IMR-90 (cell line): Measurements from ENCODE around the gene CD69. TPM values are rescaled to one million over a fixed set of nuclear protein-coding genes. Genes with fewer than 3 reads are reported as not detected.

Experiments
- ATAC-seq: fragments of 200-7000 bp; cut with Tn5 transposase; 2 replicates; pipeline ENCODE4 v1.9.1; 2020; ENCODE audit warnings: low read depth, mild to moderate bottlenecking, moderate library complexity
- BruUV-seq: library from RNA; stranded (reverse); fragments of 400-500 nt; replicated peaks from 2 replicates; lab custom pipeline; 2021; lab: Mats Ljungman, UMichigan
- CTCF ChIA-PET: fragments of 300-600 bp; formaldehyde crosslinking; extraction: SDS; loops from one replicate; lab custom pipeline; 2021; ENCODE audit warnings: antibody characterized with exemption; lab: Yijun Ruan, JAX
- POLR2A ChIA-PET: fragments of 300-600 bp; sonication (Branson Sonifier 250); formaldehyde crosslinking; loops from one replicate; lab custom pipeline; 2022; ENCODE audit warnings: antibody characterized with exemption; ENCODE audit not compliant: unreplicated experiment; lab: Charles Lee
- DNase-seq: peaks from one replicate; pipeline ENCODE4 v3.0.0; 2013
- H2AFZ ChIP-seq: replicated peaks from 2 replicates; pipeline ENCODE3; 2013; ENCODE audit warnings: low read length, mild to moderate bottlenecking; ENCODE audit not compliant: poor library complexity
- H2AK5ac ChIP-seq: 2 replicates; pipeline ENCODE4 v1.6.1; 2013; ENCODE audit warnings: low read depth, low read length, inconsistent platforms
- H2AK9ac ChIP-seq: replicated peaks from 2 replicates; pipeline ENCODE3; 2013; ENCODE audit warnings: mild to moderate bottlenecking, low read depth, low read length, moderate library complexity; ENCODE audit not compliant: poor library complexity
- H2BK120ac ChIP-seq: 2 replicates; pipeline ENCODE4 v1.6.1; 2013; ENCODE audit warnings: low read depth, low read length, inconsistent platforms
- H2BK15ac ChIP-seq: 3 replicates; pipeline ENCODE4 v1.6.1; 2013; ENCODE audit warnings: low read depth, low read length, inconsistent platforms
- H2BK20ac ChIP-seq: 2 replicates; pipeline ENCODE4 v1.6.1; 2013; ENCODE audit warnings: low read depth, mild to moderate bottlenecking, inconsistent platforms, low read length, moderate library complexity
- H2BK5ac ChIP-seq: 2 replicates; pipeline ENCODE4 v1.6.1; 2013; ENCODE audit warnings: mild to moderate bottlenecking, low read depth, low read length, inconsistent platforms; ENCODE audit not compliant: poor library complexity, severe bottlenecking
- H3K14ac ChIP-seq: replicated peaks from 2 replicates; pipeline ENCODE4 v1.6.1; 2013; ENCODE audit warnings: low read depth, low read length, inconsistent platforms
- H3K18ac ChIP-seq: 2 replicates; pipeline ENCODE4 v1.6.1; 2013; ENCODE audit warnings: low read depth, low read length, control low read depth
- H3K23ac ChIP-seq: 2 replicates; pipeline ENCODE4 v1.6.1; 2013; ENCODE audit warnings: low read depth, low read length, inconsistent platforms
- H3K27ac ChIP-seq: 2 replicates; pipeline ENCODE4 v1.5.1; 2013; ENCODE audit warnings: mild to moderate bottlenecking, control low read depth, low read length; ENCODE audit not compliant: insufficient read depth
- H3K27me3 ChIP-seq: 2 replicates; pipeline ENCODE4 v1.6.1; 2013; ENCODE audit warnings: low read length; ENCODE audit not compliant: control insufficient read depth, insufficient read depth
- H3K36me3 ChIP-seq: 2 replicates; pipeline ENCODE4 v1.6.1; 2013; ENCODE audit warnings: low read length, mixed read lengths; ENCODE audit not compliant: control insufficient read depth, insufficient read depth
- H3K4ac ChIP-seq: 2 replicates; pipeline ENCODE4 v1.6.1; 2013; ENCODE audit warnings: low read depth, low read length, inconsistent platforms
- H3K4me1 ChIP-seq: 2 replicates; pipeline ENCODE4 v1.6.1; 2013; ENCODE audit warnings: low read length, mixed read lengths; ENCODE audit not compliant: control insufficient read depth, insufficient read depth
- H3K4me2 ChIP-seq: 2 replicates; pipeline ENCODE4 v1.6.1; 2013; ENCODE audit warnings: low read depth, mild to moderate bottlenecking, control low read depth, low read length, moderate library complexity
- H3K4me3 ChIP-seq: 2 replicates; pipeline ENCODE4 v1.5.1; 2013; ENCODE audit warnings: low read depth, mild to moderate bottlenecking, control low read depth, low read length, moderate library complexity; ENCODE audit not compliant: insufficient read depth
- H3K56ac ChIP-seq: 2 replicates; pipeline ENCODE4 v1.6.1; 2013; ENCODE audit warnings: low read length, inconsistent platforms; ENCODE audit not compliant: insufficient read depth; ENCODE audit errors: extremely low read depth
- H3K79me1 ChIP-seq, 2 experiments: 2 replicates each; pipeline ENCODE4 v1.6.1; 2013; ENCODE audit warnings: low read length in 2 of 2, inconsistent platforms in 1 of 2, low read depth in 1 of 2
- H3K9ac ChIP-seq: 2 replicates; pipeline ENCODE4 v1.6.1; 2013; ENCODE audit warnings: low read depth, low read length, control low read depth
- H3K9me1 ChIP-seq: 2 replicates; pipeline ENCODE4 v1.6.1; 2013; ENCODE audit warnings: low read length, inconsistent platforms; ENCODE audit not compliant: insufficient read depth
- H3K9me3 ChIP-seq: 2 replicates; pipeline ENCODE4 v1.6.1; 2013; ENCODE audit warnings: low read length; ENCODE audit not compliant: control insufficient read depth, insufficient read depth
- H4K20me1 ChIP-seq: 2 replicates; pipeline ENCODE4 v1.6.1; 2013; ENCODE audit warnings: low read length, inconsistent platforms; ENCODE audit not compliant: insufficient read depth
- H4K5ac ChIP-seq: 2 replicates; pipeline ENCODE4 v1.6.1; 2013; ENCODE audit warnings: mild to moderate bottlenecking, low read depth, low read length, control low read depth
- H4K8ac ChIP-seq, 2 experiments: 2 replicates each; pipeline ENCODE4 v1.6.1; 2013; ENCODE audit warnings: low read depth in 2 of 2, low read length in 2 of 2, control low read depth in 1 of 2, inconsistent platforms in 1 of 2
- H4K91ac ChIP-seq: 2 replicates; pipeline ENCODE4 v1.6.1; 2013; ENCODE audit warnings: low read depth, low read length, inconsistent platforms; ENCODE audit not compliant: insufficient read depth
- BHLHE40 ChIP-seq: fragments of 150-350 bp; IDR thresholded peaks from 2 replicates; pipeline ENCODE4 v1.6.1; 2016; ENCODE audit warnings: mild to moderate bottlenecking, low read depth, low read length
- CEBPB ChIP-seq: IDR thresholded peaks from 2 replicates; pipeline ENCODE4 v1.6.1; 2012; ENCODE audit warnings: low read depth, low read length, improper control_type of control experiment
- CHD1 ChIP-seq: IDR thresholded peaks from 2 replicates; pipeline ENCODE4 v1.6.1; 2012; ENCODE audit warnings: low read depth, low read length, improper control_type of control experiment
- CTCF ChIP-seq: conservative IDR thresholded peaks from 2 replicates; pipeline ENCODE4 v1.5.1; 2012; ENCODE audit warnings: mild to moderate bottlenecking, low read depth, low read length, improper control_type of control experiment
- ELK1 ChIP-seq: fragments of 150-350 bp; IDR thresholded peaks from 2 replicates; pipeline ENCODE4 v1.6.1; 2016; ENCODE audit warnings: low read depth, mild to moderate bottlenecking, low read length, moderate library complexity, borderline replicate concordance
- FOS ChIP-seq: fragments of 150-350 bp; IDR thresholded peaks from 2 replicates; pipeline ENCODE4 v1.6.1; 2016; ENCODE audit warnings: low read depth, low read length
- MAFK ChIP-seq: IDR thresholded peaks from 2 replicates; pipeline ENCODE4 v1.6.1; 2012; ENCODE audit warnings: low read depth, low read length, improper control_type of control experiment
- MAZ ChIP-seq: IDR thresholded peaks from 2 replicates; pipeline ENCODE4 v1.6.1; 2012; ENCODE audit warnings: low read depth, mild to moderate bottlenecking, low read length, improper control_type of control experiment, moderate library complexity, borderline replicate concordance
- MXI1 ChIP-seq: IDR thresholded peaks from 2 replicates; pipeline ENCODE4 v1.6.1; 2012; ENCODE audit warnings: low read depth, mild to moderate bottlenecking, low read length, moderate library complexity, borderline replicate concordance
- NFE2L2 ChIP-seq: fragments of 150-350 bp; IDR thresholded peaks from 2 replicates; pipeline ENCODE4 v1.6.1; 2016; ENCODE audit warnings: low read depth, mild to moderate bottlenecking, low read length
- POLR2A ChIP-seq: IDR thresholded peaks from 2 replicates; pipeline ENCODE4 v1.6.1; 2012; ENCODE audit warnings: mild to moderate bottlenecking, low read depth, low read length
- RAD21 ChIP-seq: IDR thresholded peaks from 2 replicates; pipeline ENCODE4 v1.6.1; 2012; ENCODE audit warnings: low read length, improper control_type of control experiment
- RCOR1 ChIP-seq: IDR thresholded peaks from 2 replicates; pipeline ENCODE4 v1.6.1; 2012; ENCODE audit warnings: mild to moderate bottlenecking, low read length, improper control_type of control experiment; ENCODE audit not compliant: insufficient replicate concordance
- RFX5 ChIP-seq: IDR thresholded peaks from 2 replicates; pipeline ENCODE4 v1.8.0; 2012; ENCODE audit warnings: low read depth, mild to moderate bottlenecking, low read length, moderate library complexity
- SMC3 ChIP-seq: fragments of 150-350 bp; IDR thresholded peaks from 2 replicates; pipeline ENCODE4 v1.6.1; 2016; ENCODE audit warnings: low read depth, mild to moderate bottlenecking, antibody characterized with exemption, low read length, moderate library complexity
- USF2 ChIP-seq: fragments of 150-350 bp; IDR thresholded peaks from 2 replicates; pipeline ENCODE4 v1.6.1; 2017; ENCODE audit warnings: mild to moderate bottlenecking, antibody characterized with exemption, low read length, low read depth
- WGBS, 2 experiments: methylation state at CpG; one replicate each; pipeline versions ENCODE4 v1.1.5 to v1.1.7; 2013; ENCODE audit warnings: missing lambda C conversion rate in 2 of 2; ENCODE audit not compliant: insufficient read length in 1 of 2; ENCODE audit errors: extremely low coverage in 2 of 2; 5-methylcytosine and 5-hydroxymethylcytosine counted together
- dilution Hi-C: fragments of 300-500 bp; cut with HindIII; formaldehyde crosslinking; loops from one replicate; pipeline ENCODE4 v1.14.3; 2018; ENCODE audit warnings: low sequenced_read_pairs; ENCODE audit not compliant: unreplicated experiment
- in situ Hi-C: fragments of 300-500 bp; cut with MboI; formaldehyde crosslinking; loops from 3 replicates; pipeline ENCODE4 v1.14.3; 2019; ENCODE audit warnings: low sequenced_read_pairs, inconsistent platforms, mixed read lengths
- intact Hi-C: fragments of 100-400 bp; cut with micrococcal nuclease; formaldehyde crosslinking; loops from 2 replicates; pipeline ENCODE4 v1.10.0; 2022
- polyA plus RNA-seq, 3 experiments: library from polyadenylated mRNA; depleted of rRNA; stranded (reverse); fragments of >200 nt; gene quantifications; 2 replicates each; pipeline ENCODE4 v1.2.3, GENCODE V29; 2012; ENCODE audit warnings: low replicate concordance in 1 of 3
- total RNA-seq: library from RNA; depleted of rRNA; stranded (reverse); fragments of >200 nt; gene quantifications from 2 replicates; pipeline ENCODE4 v1.2.3, GENCODE V29; 2012

Gene CD69
- total and polyA plus RNA-seq, 2 of the 4 experiments (the other 2 are of a cell fraction), result not detected

GRCh38 chr12:9730011-9730410 is 30.7 kb downstream of the CD69 start:
- CTCF ChIA-PET, result interaction anchor here (1.1 to 1.3 kb wide), 2 partner anchors 13 to 22 kb away, joined by 5 to 6 read pairs; no protein-coding TSS in a partner anchor
- ATAC-seq, result no peak
- no peak overlapping the region for H3K9ac ChIP-seq
- H3K56ac ChIP-seq, result no peak overlapping the region
- BruUV-seq, result no TSS peak
- no peak overlapping the region for H3K4me2 ChIP-seq
- H2BK20ac ChIP-seq, result no peak overlapping the region
- no peaks in the 10 kb centered on the region for H3K9me1 ChIP-seq
- no peak overlapping the region for H4K5ac ChIP-seq
- POLR2A ChIA-PET, result no interaction called here
- H4K20me1 ChIP-seq, result no peaks in the 10 kb centered on the region
- no peak overlapping the region for H2BK120ac ChIP-seq
- intact Hi-C loops, result no loop called here
- no peak overlapping the region for H4K91ac ChIP-seq
- no peak for DNase-seq
- no peak for TF ChIP-seq NFE2L2
- no peak for TF ChIP-seq MAZ
- TF ChIP-seq RAD21, result no peak
- no peak for TF ChIP-seq CHD1
- TF ChIP-seq CTCF, result no peak
- no peak for TF ChIP-seq BHLHE40
- no peak for TF ChIP-seq CEBPB
- no peak for TF ChIP-seq ELK1
- no peak for TF ChIP-seq SMC3
- TF ChIP-seq MXI1, result no peak
- TF ChIP-seq RCOR1, result no peak
- TF ChIP-seq RFX5, result no peak
- no peak for TF ChIP-seq FOS
- TF ChIP-seq POLR2A, result no peak
- no peak for TF ChIP-seq MAFK
- TF ChIP-seq USF2, result no peak
- H2BK5ac ChIP-seq, result no peak overlapping the region
- H3K18ac ChIP-seq, result no peak overlapping the region
- no peak overlapping the region for H2AFZ ChIP-seq
- no peaks in the 10 kb centered on the region for H3K36me3 ChIP-seq
- WGBS, 2 experiments, result no CpG with 5 or more reads among the region's 3 CpGs
- no peak overlapping the region for H2AK9ac ChIP-seq
- no peaks in the 10 kb centered on the region for H3K4me1 ChIP-seq
- in situ Hi-C loops, result no loop called here
- no peak overlapping the region for H3K14ac ChIP-seq
- H4K8ac ChIP-seq, result no peak overlapping the region
- no peaks in the 10 kb centered on the region for H3K79me1 ChIP-seq
- no peak overlapping the region for H3K4me3 ChIP-seq
- dilution Hi-C loops, result no loop called here
- no peaks in the 10 kb centered on the region; the same call in none of the 2 replicates for H3K27me3 ChIP-seq
- H3K27ac ChIP-seq, result no peak overlapping the region
- no peak overlapping the region for H3K23ac ChIP-seq
- no peak overlapping the region for H2AK5ac ChIP-seq
- no peak overlapping the region for H3K4ac ChIP-seq
- H2BK15ac ChIP-seq, result no peak overlapping the region
- H3K9me3 ChIP-seq, result no peaks in the 10 kb centered on the region
